HG02642 (cell line): ENCODE measurements around the gene TMEM233.
"Not testable (repeated sequence)": the region's sequence is repeated elsewhere in the genome, so short reads cannot be mapped to it uniquely, and the experiment has no call there.

Source experiments
- ATAC-seq: cut with Tn5 transposase; IDR thresholded peaks from one replicate; pipeline ENCODE4 v1.9.1; 2021; ENCODE audit warnings: mild to moderate bottlenecking; ENCODE audit not compliant: unreplicated experiment, poor library complexity

Gene TMEM233

DNA sequence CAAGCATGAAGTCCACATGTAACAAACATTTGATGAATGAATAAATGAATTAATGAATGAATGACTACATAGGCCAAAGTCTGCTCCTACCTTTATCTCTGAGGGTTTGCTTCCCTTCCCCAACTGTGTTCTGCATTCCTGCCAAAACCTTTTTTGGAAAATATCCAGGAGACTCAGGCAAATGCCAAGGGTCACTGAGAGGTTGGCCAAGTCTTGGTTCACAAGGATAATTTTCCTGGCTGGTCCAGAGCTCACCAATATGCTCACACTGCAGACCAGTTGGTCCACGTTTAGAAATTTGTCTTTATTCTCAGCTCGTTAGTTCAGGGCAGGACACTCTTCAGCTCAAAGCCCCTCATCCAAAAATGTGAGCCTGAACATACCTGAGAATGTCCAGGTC, 10.2 kb downstream of the TMEM233 start:
- no peak for ATAC-seq

DNA sequence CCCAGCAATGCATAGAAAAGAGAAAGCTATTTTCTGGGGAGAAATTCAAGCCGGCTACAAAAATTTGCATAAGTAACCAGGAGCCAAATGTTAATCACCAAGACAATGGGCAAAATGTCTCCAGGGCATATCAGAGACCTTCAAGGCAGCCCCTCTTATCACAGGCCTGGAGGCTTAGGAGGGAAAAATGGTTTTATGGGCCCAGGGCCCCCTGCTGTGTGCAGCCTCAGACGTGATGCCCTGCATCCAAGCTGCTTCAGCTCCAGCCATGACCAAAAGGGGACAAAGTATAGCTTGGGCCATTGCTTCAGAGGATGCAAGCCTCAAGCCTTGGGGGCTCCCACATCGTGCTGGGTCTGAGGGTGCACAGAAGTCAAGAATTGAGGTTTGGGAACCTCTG, 15.8 kb downstream of the TMEM233 start:
- ATAC-seq = no peak

DNA sequence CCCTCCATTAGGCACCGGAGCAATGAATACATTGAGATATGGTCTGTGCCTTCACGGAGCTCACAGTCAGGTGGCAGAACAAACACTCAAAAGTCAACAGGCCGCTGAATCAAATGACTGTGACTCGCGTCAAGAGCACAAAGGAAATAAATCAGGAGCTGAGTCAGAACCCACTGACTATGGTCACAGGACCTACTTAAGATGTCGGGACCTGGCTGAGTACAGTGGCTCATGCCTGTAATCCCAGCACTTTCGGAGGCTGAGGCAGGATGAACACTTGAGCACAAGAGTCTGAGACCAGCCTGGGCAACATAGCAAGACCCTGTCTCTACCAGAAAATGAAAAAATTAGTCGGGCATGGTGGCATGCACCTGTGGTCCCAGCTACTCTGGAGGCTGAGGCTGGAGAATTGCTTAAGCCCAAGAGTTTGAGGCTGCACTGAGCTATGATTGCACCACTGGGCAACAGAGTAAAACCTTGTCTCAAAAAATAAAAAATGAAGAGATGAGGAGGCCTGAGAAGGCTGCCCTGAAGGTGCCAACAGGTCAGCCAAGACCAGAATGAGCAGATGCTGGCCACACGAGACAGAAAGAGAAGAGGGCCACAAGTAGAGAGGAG, 19.9 kb downstream of the TMEM233 start:
- ATAC-seq = no peak

DNA sequence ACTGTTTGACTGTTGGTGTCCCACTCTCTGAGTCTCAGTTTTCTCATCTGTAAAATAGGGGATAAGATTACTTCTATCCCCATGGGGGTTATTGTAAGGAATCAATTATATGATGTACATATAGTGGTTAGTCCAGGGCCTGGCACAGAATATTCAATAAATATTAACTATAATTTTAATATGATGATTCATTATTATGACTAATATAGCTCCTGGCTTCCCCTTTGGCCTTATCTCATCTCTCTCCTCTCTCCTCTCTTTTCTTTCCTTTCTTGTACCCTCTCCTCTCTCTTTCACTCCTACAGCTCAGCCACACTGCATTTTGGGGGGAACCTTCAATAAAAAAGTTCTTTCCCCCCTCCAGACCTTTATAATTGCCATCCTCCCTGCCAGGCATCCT, 21.1 kb downstream of the TMEM233 start:
- ATAC-seq = no peak

DNA sequence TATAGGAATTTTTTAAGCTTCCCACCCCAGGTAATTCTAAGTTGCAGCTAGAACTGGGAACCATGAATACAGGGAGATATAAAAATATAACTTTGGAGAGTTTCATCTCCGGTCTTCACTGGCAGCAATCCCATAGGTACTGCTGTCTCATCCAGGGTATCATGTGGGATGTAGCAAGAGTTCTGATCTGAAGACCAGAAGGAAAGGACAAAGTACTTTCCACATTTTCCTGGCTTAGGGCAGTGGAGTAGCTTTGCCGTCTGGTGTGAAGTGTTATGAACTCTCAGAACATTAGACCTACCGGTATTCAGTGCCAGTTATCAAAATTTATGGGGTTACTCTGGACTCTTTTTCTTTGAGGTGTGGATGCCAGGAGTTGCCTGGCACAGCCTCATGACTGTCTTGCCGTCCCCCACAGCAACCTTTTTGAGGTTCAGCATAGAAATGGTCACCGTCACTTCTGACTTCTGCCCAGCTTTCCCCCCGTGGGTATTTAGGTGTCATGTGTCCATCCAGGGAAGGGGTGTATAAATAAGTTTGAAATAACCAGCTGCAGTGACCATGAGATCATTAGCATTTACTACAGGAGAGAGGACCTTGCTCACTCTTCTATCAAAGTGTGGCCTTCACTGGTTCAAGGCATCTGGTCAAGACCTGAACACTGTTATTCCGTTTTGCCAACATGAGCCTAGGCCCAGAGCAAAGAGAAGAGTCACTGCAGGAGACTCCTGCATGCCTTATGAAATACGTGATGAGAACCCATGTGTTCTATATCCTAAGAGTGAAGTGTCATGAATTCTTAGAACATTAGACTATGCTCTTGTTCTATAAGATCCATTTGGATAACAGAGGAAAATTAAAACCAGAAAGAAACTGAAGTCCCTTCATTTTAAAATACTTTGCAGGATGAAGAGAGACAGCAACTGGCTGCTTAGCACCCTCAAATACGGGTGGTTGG, 22.2 kb downstream of the TMEM233 start:
- no peak for ATAC-seq

DNA sequence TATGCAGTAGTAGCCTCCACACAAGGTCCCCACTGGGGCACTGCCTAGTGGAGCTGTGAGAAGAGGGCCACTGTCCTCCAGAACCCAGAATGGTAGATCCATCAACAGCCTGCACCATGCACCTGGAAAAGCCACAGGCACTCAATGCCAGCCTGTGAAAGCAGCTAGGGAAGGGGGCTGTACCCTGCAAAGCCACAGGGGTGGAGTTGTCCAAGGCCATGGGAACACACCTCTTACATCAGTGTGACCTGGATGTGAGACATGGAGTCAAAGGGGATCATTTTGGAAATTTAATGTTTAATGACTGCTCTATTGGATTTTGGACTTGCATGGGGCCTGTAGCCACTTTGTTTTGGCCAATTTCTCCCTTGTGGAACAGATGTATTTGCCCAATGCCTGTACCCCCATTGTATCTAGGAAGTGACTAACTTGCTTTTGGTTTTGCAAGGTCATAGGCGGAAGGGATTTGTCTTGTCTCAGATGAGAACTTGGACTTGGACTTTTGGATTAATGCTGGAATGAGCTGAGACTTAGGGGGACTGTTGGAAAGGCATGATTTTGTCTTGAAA, 24.8 kb downstream of the TMEM233 start:
- not testable (repeated sequence) for ATAC-seq

DNA sequence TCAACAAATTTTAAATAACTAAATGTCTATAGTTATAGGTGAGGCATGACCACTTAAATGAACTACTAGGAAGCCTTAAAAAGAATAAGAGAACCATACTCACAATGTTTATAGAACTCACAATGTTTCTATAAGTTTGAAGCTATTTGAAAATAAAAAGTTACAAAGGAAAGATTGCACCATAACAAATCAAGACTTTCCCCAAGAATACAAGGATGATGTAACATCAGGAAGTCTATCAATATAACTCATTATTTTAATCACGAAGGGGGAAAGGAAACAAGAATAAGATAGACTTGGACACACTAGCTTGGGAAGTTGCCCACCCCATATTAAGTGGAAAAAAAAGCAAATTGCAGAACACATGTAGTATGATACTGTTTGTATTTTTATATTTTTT, 26.9 kb downstream of the TMEM233 start:
- ATAC-seq = no peak

DNA sequence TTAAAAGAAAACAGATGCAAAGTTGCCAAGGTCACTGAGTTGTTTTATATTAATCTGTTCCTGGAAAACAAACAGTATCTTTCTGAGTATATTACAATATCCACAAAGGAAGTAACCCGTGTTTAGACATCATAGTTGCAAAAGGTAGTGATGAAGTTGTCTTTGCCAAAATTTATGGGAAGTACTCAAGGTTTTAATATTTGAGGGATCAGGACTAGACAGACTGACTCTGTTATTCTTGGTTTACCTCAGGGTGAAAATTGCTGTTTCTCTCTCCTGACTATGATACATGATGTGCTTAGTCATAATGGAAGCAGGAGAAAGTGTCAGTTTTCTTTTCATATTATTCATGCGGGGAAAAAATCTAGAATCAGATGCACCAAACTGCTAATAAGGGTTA, 28.3 kb downstream of the TMEM233 start:
- no peak for ATAC-seq

DNA sequence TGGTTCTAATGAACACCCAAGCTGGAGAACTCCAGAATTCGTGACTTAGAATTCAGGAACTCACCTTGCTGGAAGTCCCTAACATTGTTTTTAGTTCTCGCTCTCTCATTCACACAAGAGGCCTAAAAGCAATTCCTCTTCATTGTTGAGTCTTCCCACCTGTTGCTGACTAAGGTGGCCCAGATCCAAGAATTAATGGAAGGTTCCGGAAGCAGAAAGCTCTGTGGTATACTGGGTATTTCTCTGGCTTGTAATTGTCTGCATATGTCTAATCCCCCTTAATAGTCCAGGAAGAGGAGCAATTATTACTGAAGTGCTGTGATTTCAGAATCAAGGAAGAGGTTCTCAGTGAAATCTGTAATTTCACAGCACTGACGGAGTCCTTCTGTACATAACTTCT, 31.4 kb downstream of the TMEM233 start:
- no peak for ATAC-seq

DNA sequence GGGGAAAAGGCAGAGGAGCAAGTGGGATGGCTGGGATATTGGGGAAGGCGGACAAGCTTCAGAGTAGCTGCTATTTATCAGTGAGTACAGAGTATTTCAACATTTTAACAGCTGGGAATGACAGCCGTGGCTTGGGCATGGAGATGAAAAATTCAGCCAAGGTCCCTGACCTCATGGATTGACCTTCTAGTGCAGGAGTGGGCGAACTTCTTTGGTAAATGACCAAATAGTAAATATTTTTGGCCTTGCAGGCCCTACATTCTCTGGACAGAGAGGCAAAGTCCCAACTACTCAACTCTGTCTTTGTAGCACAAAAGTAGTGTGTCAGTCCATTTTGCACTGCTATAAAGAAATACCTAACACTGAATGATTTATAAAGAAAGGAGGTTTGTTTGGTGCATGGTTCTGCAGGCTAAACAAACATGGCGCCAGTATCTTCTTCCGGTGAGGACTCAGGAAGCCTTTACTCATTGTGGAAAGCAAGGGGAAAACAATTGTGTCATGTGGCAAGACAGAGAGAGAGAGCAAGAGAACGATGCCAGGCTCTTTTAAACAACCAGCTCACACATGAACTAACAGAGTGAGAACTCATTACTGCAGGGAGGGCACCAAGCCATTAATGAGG, 33.6 kb downstream of the TMEM233 start:
- ATAC-seq = no peak

DNA sequence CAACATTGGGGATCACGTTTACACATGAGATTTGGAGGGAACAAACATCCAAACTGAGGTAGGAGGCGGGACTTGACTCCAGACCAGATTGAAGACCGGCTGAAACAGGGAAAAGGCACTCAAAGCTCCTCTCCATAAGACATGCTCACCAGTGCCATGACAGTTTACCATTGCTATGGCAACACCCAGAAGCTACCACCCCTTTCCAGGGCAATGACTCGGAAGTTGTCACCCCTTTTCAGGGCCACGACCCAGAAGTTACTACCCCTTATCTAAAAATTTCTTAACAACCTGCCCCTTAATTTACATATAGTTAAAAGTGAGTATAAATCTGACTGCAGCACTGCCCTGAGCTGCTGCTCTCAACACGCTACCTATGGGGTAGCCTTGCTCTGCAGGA, 34.1 kb downstream of the TMEM233 start:
- ATAC-seq = no peak

DNA sequence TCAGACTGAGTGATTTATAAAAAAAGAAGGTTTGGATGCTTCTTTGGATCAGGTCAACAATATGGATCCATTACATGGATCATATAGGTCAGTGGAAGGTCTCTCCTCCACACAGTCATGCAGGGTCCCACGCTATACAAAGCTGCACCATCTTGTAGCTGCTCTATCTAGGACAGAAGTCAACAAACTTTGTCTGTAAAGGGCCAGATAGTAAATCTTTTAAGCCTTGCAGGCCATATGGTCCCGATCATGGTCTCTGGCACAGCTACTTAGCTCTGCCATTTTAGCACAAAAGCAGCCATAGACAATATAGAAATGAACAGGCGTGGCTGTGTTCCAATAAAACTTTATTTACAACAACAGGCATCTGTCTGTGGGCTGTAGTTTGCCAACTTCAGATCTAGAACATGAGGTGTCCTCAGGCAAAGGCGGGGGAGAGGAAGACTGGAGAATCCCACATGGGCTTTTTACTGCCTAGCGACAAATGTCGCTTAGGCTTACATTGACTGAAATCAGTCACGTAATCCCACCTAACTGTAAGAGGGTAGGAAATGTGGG, 36.7 kb downstream of the TMEM233 start:
- no peak for ATAC-seq

DNA sequence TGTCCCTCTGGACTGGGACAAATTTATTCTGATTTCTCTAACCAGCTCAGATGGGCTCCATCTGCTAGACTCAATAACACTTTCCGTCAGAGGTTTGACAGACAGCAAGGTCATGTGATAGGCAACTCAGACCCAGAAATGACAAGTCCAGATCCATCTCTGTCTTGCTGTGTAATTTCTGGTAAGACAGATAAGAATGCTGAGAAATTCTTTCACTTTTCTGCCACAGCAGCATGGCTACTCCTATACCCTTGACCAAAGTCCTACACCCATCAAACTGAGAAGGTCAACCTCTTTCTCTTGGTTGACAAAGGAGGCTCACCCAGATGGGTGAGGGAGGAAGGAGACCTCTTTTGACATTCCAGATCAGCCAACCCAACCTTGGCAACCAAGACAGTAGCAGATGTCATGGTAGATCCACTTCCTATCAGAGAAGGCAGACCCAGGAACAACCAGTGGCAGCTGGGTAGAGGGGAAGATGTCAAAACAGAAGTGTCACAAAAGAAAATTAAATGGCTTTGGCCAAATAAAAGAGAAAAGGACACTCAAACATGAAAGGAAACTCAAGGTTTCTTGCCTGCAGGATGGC, 37.5 kb downstream of the TMEM233 start:
- ATAC-seq = no peak

DNA sequence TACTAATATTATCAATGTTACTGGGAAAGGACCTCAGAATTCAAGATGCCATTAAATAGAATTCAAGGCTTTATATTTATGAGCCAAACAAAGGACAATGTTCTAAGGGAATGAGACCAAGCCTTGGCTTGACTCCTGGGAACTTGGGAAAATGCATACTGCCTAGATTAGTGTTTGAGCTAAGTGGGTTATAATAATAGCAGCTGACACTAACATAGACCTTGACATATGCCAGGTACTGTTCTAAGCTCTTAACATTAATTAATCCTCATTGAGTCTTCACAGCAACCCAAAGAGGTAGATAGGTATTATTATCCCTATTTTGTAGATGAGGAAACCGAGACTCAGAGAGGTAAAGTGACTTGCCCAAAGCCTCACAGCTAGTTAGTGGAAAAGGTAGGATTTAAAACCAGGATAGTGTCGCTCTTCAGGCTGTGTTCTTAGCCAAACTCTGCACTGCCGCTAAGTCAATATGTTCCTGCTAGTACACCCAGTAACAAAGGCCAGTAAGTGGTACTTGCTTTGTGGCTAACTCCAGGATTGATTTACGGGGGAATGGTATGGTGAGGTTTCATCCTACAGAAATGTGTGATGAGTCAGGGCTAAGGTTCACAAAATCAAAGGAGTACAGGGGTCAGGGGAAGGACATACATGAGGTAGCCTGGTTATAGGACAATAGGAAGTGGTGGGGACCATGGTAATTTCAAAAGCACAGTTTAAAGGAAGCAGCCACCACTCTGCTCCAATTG, 38.5 kb downstream of the TMEM233 start:
- no peak for ATAC-seq

DNA sequence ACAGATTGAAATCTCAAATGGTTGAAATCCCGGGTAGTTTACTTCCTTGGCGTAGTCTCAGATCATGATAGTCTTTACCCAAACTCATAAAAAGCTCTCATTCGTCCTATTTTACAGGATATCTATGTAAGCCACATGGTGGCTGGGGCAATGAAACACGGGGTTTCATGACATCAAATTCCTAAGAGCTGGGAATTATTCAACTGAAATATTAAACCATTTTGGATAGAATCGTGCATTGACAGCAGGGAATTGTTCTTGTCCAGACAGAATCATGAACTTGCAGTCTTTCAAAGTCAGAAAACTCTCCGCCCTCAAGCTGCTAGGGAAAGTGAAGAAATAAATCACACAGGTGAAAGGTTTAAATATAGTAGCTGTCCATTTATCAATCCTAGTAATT, 41.2 kb downstream of the TMEM233 start:
- no peak for ATAC-seq

DNA sequence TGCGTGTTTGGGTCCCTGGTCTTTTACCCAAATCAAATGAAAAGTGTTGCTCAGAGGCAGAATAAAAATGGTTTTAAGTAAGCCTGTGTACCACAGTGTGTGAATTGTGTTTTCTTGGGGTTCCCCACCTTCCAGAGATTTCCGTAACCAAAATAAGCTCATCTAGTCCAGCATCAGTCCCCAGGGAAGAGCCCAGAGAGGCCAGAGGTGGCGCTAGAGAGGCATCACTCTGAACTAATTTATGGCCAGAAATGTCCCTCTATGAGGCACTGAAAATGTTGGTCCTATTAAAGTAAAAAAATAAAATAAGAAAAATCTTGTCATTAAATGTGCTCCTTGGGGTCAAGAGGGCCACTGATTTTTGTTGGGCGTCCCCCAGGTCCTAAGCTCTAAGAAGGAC, 49.4 kb downstream of the TMEM233 start:
- no peak for ATAC-seq

DNA sequence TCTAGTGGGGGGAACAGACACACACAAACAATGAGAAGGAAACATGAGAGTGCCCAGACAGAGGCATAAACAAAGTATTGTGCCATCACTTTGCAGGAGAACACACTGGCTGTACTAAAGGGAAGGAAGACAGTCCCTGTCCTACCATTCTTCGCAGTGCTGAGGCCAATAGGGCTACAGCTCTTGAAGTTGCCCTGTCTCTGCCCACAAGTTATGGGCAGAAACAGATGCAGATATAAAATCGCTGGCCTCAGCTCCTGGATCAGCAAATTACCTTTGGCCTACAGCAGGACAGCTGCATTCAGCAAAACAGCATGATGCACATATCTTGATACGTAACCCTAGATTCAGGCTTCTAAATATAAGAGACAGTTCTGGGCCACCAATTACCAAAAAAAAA, 51.4 kb downstream of the TMEM233 start:
- no peak for ATAC-seq

DNA sequence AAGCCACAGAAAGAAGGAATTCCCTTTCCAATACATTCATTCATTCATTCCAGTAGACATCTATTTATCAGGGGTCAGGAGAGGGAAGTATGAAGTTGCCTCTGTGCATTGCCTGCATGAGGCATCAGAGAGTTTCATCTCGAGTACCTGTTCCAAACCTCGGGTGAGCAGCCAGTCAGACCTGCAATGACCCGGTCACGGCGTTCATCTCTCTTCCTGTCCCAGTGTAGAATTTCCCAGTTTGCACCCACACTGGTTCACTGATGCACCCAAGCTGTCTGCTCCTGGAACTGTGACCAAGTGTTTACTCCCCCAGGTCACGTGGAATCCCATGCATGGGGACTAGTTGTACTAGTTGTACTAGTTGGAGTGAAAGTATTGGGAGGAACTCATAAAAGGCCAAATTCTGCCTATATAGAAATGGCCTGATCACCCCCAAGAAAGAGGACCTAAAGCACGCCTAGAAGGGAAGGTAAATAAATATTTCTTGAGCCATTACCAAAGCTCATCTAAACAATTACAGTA, 52.0 kb downstream of the TMEM233 start:
- ATAC-seq = no peak

DNA sequence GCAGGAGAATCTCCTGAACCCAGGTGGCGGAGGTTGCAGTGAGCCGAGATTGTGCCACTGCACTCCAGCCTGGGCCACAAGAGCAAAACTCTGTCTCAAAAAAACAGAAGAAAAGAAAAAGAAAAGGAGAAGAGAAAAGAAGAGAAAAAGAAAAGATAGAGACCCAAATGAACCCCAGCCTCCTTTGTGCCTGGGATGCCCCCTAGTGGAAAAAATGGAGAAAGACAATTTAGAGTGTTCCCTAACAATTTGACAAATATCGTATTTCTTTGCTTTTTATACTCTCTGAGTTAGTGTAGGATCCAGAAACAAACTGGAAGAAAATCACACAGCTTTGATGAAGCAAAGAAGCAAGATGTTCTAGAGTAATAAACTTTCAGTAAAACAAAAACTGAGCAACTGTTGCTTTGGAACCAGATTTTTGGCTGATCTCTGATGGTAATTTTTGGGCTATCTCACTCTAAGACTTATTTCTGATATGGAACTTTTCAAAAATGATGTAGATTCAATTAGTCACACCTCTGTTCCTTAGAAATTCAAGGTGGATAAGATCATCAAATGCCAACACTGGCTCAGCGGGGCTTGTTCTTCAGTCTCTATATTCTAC, 55.7 kb downstream of the TMEM233 start:
- ATAC-seq = no peak
